GM12891 (cell line): ENCODE results near the gene CSF1R.

ENCODE experiments used
- POLR2A ChIP-seq: IDR thresholded peaks from 2 replicates; pipeline ENCODE4 v1.6.1; 2011; ENCODE audit warnings: low read depth, low read length, control low read depth
- POU2F2 ChIP-seq: IDR thresholded peaks from 2 replicates; pipeline ENCODE4 v1.6.1; 2011; ENCODE audit warnings: low read depth, mild to moderate bottlenecking, control low read depth, low read length, moderate library complexity
- TAF1 ChIP-seq: IDR thresholded peaks from 2 replicates; pipeline ENCODE4 v1.6.1; 2011; ENCODE audit warnings: low read depth, low read length, control low read depth

DNA sequence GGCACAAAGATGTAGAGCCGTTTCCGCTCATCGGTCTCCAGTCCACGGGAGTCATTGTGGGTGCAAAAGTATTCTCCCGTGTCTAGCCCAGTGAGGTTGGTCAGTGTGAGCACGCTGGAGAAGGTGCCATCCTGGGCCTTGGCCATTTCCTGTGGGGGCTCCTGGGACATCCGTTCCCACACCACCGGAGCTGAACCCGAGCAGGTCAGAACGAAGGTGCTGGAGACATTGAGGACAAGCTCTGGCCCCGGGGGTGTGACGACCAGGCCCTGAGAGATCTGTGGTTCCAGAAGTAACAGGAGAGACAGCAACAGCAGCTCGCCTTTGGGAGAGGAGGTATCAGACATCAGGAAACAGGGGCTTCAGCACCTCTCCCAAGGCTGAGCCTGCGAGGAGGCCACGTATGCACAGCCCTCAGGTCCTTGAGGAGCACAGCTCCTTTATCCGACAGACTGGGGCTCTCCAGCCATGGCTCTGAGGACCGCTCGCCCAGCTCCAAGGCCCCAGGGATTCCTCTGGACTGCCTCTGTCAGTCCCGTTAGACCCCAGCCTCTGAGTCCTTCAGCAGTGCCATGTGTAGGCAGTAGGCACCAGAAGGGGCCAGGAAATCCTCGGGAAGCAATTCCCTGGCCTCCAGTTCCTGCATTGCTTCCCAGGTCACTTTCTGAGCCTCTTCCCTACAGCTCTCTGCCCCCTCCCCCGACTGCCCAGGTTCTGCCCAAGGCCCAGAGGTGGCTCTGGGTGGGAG, 49.4 kb upstream of the CSF1R start:
- TF ChIP-seq POLR2A (no peak), POU2F2 (no peak), TAF1 (no peak)
